ENCODE measurements around the gene KCNAB2. TPM values are rescaled to one million over a fixed set of nuclear protein-coding genes. Genes with fewer than 3 reads are reported as not detected.

The KCNAB2 gene
- total and polyA plus RNA-seq, 2 experiments from 2014 or later = 3.9 to 4.8 TPM

DNA sequence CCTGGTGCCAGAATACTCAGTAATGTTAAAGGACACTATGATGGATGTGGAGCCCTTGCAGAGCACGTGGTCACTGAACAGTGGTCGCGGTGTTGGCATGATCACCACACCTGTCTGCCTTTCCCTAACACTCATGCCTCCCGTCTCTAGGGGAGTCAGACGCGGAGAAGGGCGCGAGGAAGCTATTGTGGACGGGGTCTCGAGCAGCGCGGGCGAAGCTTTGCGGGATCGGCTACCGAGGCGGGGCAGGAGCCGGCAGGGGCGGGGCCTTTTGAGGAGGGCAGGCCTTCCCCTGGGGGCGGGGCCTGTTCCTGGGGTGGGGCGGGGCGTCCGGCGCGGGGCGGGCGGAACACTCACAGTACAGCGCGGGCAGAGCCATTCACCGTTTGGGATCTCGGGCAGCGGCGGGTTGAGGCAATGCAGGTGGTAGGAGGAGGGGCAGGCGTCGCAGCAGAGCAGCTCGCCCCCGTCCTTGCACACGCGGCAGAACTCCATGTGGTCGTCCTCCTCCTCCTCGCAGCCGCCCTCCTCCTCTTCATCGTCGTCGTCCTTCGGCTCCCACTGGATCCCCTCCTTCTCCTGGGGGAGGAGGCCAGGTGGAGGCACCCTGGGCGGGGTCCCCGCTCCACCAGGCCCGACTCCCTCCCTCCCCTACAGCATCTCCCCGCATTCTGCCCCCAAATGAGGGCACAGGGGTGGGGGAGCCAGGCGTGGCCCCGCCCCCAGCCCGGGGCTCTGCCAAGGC, 103.0 kb downstream of the KCNAB2 start:
- in situ Hi-C loops (cut with MboI) = no loop called here
- no peak for TF ChIP-seq EZH2 (IDR thresholded peaks at IDR 0.05; ENCODE audit: insufficient read depth, poor library complexity, severe bottlenecking)
- no peak for TF ChIP-seq EZH2phosphoT487 (IDR thresholded peaks at IDR 0.05; ENCODE audit: insufficient read depth, low read depth)
- Histone ChIP-seq H4K20me1 (ENCODE audit: insufficient read depth) (no peaks in the 10 kb centered on the region), H3K79me2 (ENCODE audit: insufficient read depth) (no peaks in the 10 kb centered on the region), H3K4me2 (ENCODE audit: unreplicated experiment) (no peak overlapping the region), H2AFZ (no peak overlapping the region), H3K27me3 (replicated peaks; ENCODE audit: insufficient read depth) (no peaks in the 10 kb centered on the region), H3K27ac (no peak overlapping the region), H3K4me1 (ENCODE audit: insufficient read depth) (no peaks in the 10 kb centered on the region), H3K4me3 (no peak overlapping the region), H3K9me3 (ENCODE audit: low read depth) (no peaks in the 10 kb centered on the region), H3K36me3 (ENCODE audit: low read depth) (no peaks in the 10 kb centered on the region), H3K9ac (no peak overlapping the region), H3K9me2 (ENCODE audit: insufficient read depth) (no peaks in the 10 kb centered on the region), H3F3A (ENCODE audit: insufficient read depth) (no peaks in the 10 kb centered on the region)
- DNase-seq = peak; percentile 49
- 12 to 14% methylated on average over 31 to 53 of the region's 53 CpGs for WGBS, 2 experiments (ENCODE audit: low coverage in 1 of 2, low lambda C conversion rate in 2 of 2, missing lambda C conversion rate in 2 of 2)

- in situ Hi-C loops (cut with MboI) = no loop called here
- no peak overlapping the region for H3K9ac ChIP-seq
- TF ChIP-seq EZH2 (IDR thresholded peaks at IDR 0.05; ENCODE audit: insufficient read depth, poor library complexity, severe bottlenecking) = no peak
- TF ChIP-seq EZH2phosphoT487 (IDR thresholded peaks at IDR 0.05; ENCODE audit: insufficient read depth, low read depth) = no peak
- 71 to 94% methylated on average over 1 of the region's 1 CpG for WGBS, 2 experiments (ENCODE audit: low coverage in 1 of 2, low lambda C conversion rate in 2 of 2, missing lambda C conversion rate in 2 of 2)
- H3K9me2 ChIP-seq (ENCODE audit: insufficient read depth) = no peaks in the 10 kb centered on the region
- no peaks in the 10 kb centered on the region for H3F3A ChIP-seq (ENCODE audit: insufficient read depth)
- H3K27ac ChIP-seq = no peak overlapping the region
- no peaks in the 10 kb centered on the region for H3K79me2 ChIP-seq (ENCODE audit: insufficient read depth)
- no peak for DNase-seq
- no peaks in the 10 kb centered on the region for H3K9me3 ChIP-seq (ENCODE audit: low read depth)
- H3K4me1 ChIP-seq (ENCODE audit: insufficient read depth) = no peaks in the 10 kb centered on the region
- H4K20me1 ChIP-seq (ENCODE audit: insufficient read depth) = no peaks in the 10 kb centered on the region
- H3K36me3 ChIP-seq (ENCODE audit: low read depth) = no peaks in the 10 kb centered on the region
- H3K4me3 ChIP-seq = no peak overlapping the region
- H2AFZ ChIP-seq = no peak overlapping the region
- H3K27me3 ChIP-seq (replicated peaks; ENCODE audit: insufficient read depth) = no peaks in the 10 kb centered on the region
- no peak overlapping the region for H3K4me2 ChIP-seq (ENCODE audit: unreplicated experiment)
Measured at GRCh38 chr1:6149597-6149996, 103.9 kb downstream of the KCNAB2 start.

- no peaks in the 10 kb centered on the region for H4K20me1 ChIP-seq (ENCODE audit: insufficient read depth)
- no peak overlapping the region for H3K4me2 ChIP-seq (ENCODE audit: unreplicated experiment)
- H2AFZ ChIP-seq = no peak overlapping the region
- no peaks in the 10 kb centered on the region for H3K9me2 ChIP-seq (ENCODE audit: insufficient read depth)
- WGBS, 2 experiments (ENCODE audit: low coverage in 1 of 2, low lambda C conversion rate in 2 of 2, missing lambda C conversion rate in 2 of 2) = 68% methylated on average over 6 to 11 of the region's 11 CpGs
- no peak overlapping the region for H3K4me3 ChIP-seq
- H3K27me3 ChIP-seq (replicated peaks; ENCODE audit: insufficient read depth) = no peaks in the 10 kb centered on the region
- no peaks in the 10 kb centered on the region for H3K4me1 ChIP-seq (ENCODE audit: insufficient read depth)
- DNase-seq = no peak
- TF ChIP-seq EZH2phosphoT487 (IDR thresholded peaks at IDR 0.05; ENCODE audit: insufficient read depth, low read depth) = no peak
- no peaks in the 10 kb centered on the region for H3F3A ChIP-seq (ENCODE audit: insufficient read depth)
- H3K9me3 ChIP-seq (ENCODE audit: low read depth) = no peaks in the 10 kb centered on the region
- no peaks in the 10 kb centered on the region for H3K36me3 ChIP-seq (ENCODE audit: low read depth)
- no peak overlapping the region for H3K9ac ChIP-seq
- H3K27ac ChIP-seq = no peak overlapping the region
- H3K79me2 ChIP-seq (ENCODE audit: insufficient read depth) = no peaks in the 10 kb centered on the region
- in situ Hi-C loops (cut with MboI) = no loop called here
Measured at GRCh38 chr1:6150006-6150938, 104.6 kb downstream of the KCNAB2 start.

Other genes with a start within 250 kb of the KCNAB2 start
- gene NPHP4, start 53.5 kb upstream of the KCNAB2 start, total RNA-seq (2014; rRNA removed; shearing (Covaris generic)) = 4.0 and 7.8 TPM in 2 replicates
- gene NPHP4, start 53.5 kb upstream of the KCNAB2 start, polyA plus RNA-seq (2016; fragmentation: Nextera tagmentation; extraction: Ambion mirVana) = 4.2 and 4.4 TPM in 2 replicates
- gene CHD5, start 134.4 kb downstream of the KCNAB2 start, total RNA-seq (2014; rRNA removed; shearing (Covaris generic)) = 0.11 and 0.25 TPM in 2 replicates
- gene CHD5, start 134.4 kb downstream of the KCNAB2 start, polyA plus RNA-seq (2016; fragmentation: Nextera tagmentation; extraction: Ambion mirVana) = 0.10 TPM in 1 of 2 replicates, not detected in the other
- 101 and 127 TPM in 2 replicates for gene RPL22, start 153.7 kb downstream of the KCNAB2 start, total RNA-seq (2014; rRNA removed; shearing (Covaris generic))
- 124 and 137 TPM in 2 replicates for gene RPL22, start 153.7 kb downstream of the KCNAB2 start, polyA plus RNA-seq (2016; fragmentation: Nextera tagmentation; extraction: Ambion mirVana)
- gene RNF207, start 160.2 kb downstream of the KCNAB2 start, total RNA-seq (2014; rRNA removed; shearing (Covaris generic)) = 30.3 and 32.8 TPM in 2 replicates
- 6.2 and 8.6 TPM in 2 replicates for gene RNF207, start 160.2 kb downstream of the KCNAB2 start, polyA plus RNA-seq (2016; fragmentation: Nextera tagmentation; extraction: Ambion mirVana)
- 110 and 119 TPM in 2 replicates for gene ICMT, start 190.1 kb downstream of the KCNAB2 start, total RNA-seq (2014; rRNA removed; shearing (Covaris generic))
- 69.4 and 71.5 TPM in 2 replicates for gene ICMT, start 190.1 kb downstream of the KCNAB2 start, polyA plus RNA-seq (2016; fragmentation: Nextera tagmentation; extraction: Ambion mirVana)
- gene HES3, start 198.3 kb downstream of the KCNAB2 start, total RNA-seq (2014; rRNA removed; shearing (Covaris generic)) = not detected in 2 replicates
- gene HES3, start 198.3 kb downstream of the KCNAB2 start, polyA plus RNA-seq (2016; fragmentation: Nextera tagmentation; extraction: Ambion mirVana) = not detected in 2 replicates
- gene GPR153, start 215.2 kb downstream of the KCNAB2 start, total RNA-seq (2014; rRNA removed; shearing (Covaris generic)) = 8.0 and 8.6 TPM in 2 replicates
- gene GPR153, start 215.2 kb downstream of the KCNAB2 start, polyA plus RNA-seq (2016; fragmentation: Nextera tagmentation; extraction: Ambion mirVana) = 0.69 and 0.84 TPM in 2 replicates

All from GM23248 (cell line).